Spinal cord (tissue), 10 donors: Measurements from ENCODE around the gene CTSD. TPM values are rescaled to one million over a fixed set of nuclear protein-coding genes. Genes with fewer than 3 reads are reported as not detected.

Experiments used
- DNase-seq, 6 donors: peaks; one replicate each; pipeline versions ENCODE4 v3.0.0 to v3.0.0-alpha.2; 2013 to 2015; ENCODE audit warnings: low spot score in 6 of 6, low read depth in 4 of 6
- H3K27ac ChIP-seq: one replicate; pipeline ENCODE4 v1.5.1; 2013; ENCODE audit warnings: low read depth, low read length, control low read depth
- H3K27me3 ChIP-seq: one replicate; pipeline ENCODE4 v1.6.1; 2013; ENCODE audit warnings: low read length; ENCODE audit not compliant: control insufficient read depth, insufficient read depth
- H3K36me3 ChIP-seq: one replicate; pipeline ENCODE4 v1.6.1; 2013; ENCODE audit warnings: low read length; ENCODE audit not compliant: control insufficient read depth, insufficient read depth
- H3K4me1 ChIP-seq: one replicate; pipeline ENCODE4 v1.6.1; 2013; ENCODE audit warnings: low read length; ENCODE audit not compliant: control insufficient read depth, insufficient read depth
- H3K4me3 ChIP-seq: one replicate; pipeline ENCODE4 v1.5.1; 2013; ENCODE audit warnings: low read depth, low read length, control low read depth
- H3K9me3 ChIP-seq: one replicate; pipeline ENCODE4 v1.6.1; 2013; ENCODE audit warnings: low read length; ENCODE audit not compliant: control insufficient read depth, insufficient read depth
- WGBS: methylation state at CpG from one replicate; pipeline ENCODE4 v1.1.5; 2013; ENCODE audit warnings: missing lambda C conversion rate; ENCODE audit not compliant: insufficient coverage; 5-methylcytosine and 5-hydroxymethylcytosine counted together
- polyA plus RNA-seq, 2 donors: library from polyadenylated mRNA; unstranded; fragments of 120-200 nt; gene quantifications; one replicate each; pipeline ENCODE4 v1.2.1, GENCODE V29; 2013; ENCODE audit not compliant: insufficient read length in 2 of 2
- total RNA-seq, 2 donors: library from RNA; depleted of rRNA in 1 of 2; stranded (reverse); fragments of 120-200 nt in 1 of 2; fragments of >200 nt in 1 of 2; gene quantifications; one replicate each; pipeline versions ENCODE4 v1.2.3 to v1.2.4, GENCODE V29; 2013 to 2014
- donor health status: healthy.

The CTSD gene
- total and polyA plus RNA-seq, 4 donors: 160 to 241 (median 195) TPM

DNA sequence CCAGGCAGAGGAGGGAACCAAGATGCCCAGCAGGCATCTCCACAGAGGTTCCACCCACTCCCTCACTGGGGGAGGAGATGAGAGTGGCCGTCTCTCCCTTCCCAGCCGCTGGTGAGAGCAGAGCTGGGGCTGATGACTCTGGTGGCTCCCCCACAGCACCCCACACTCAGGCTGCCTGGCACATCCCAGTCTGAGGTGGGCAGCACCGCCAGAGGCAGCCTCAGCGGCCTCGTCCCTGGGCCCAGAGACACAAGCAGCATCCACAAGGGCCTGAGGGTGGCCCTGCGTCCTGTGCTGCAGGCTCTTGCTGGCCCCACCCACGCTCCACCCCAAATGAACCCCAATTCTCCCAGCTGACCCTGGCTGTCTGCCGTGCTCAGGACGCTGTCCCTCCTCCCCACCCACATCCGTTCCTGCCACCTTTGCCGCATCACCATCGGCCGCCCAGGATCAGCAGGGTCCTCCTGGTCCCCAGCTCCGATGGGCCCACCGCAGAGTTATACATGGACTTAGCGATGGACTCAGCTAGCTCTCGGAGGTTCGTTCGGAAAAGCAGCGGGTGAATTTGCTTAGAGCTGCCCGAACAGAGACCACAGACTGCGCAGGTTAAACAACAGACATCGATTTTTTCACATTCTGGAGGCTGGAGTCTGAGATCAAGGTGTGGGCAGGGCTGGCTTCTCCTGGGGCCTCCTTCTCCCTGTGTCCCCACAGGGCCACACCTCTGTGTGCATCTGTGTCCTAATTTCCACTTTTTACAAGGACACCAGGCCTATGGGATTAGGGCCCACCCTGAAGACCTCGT is 20.2 kb upstream of the CTSD start:
- Histone ChIP-seq H3K27me3 (no peaks in the 10 kb centered on the region), H3K36me3 (no peaks in the 10 kb centered on the region), H3K4me3 (no peak overlapping the region), H3K27ac (no peak overlapping the region), H3K9me3 (peaks cover 1% of the 10 kb centered on the region), H3K4me1 (peaks cover 12% of the 10 kb centered on the region)
- no peak for DNase-seq
- WGBS: 90% methylated on average over 21 of the region's 24 CpGs

DNA sequence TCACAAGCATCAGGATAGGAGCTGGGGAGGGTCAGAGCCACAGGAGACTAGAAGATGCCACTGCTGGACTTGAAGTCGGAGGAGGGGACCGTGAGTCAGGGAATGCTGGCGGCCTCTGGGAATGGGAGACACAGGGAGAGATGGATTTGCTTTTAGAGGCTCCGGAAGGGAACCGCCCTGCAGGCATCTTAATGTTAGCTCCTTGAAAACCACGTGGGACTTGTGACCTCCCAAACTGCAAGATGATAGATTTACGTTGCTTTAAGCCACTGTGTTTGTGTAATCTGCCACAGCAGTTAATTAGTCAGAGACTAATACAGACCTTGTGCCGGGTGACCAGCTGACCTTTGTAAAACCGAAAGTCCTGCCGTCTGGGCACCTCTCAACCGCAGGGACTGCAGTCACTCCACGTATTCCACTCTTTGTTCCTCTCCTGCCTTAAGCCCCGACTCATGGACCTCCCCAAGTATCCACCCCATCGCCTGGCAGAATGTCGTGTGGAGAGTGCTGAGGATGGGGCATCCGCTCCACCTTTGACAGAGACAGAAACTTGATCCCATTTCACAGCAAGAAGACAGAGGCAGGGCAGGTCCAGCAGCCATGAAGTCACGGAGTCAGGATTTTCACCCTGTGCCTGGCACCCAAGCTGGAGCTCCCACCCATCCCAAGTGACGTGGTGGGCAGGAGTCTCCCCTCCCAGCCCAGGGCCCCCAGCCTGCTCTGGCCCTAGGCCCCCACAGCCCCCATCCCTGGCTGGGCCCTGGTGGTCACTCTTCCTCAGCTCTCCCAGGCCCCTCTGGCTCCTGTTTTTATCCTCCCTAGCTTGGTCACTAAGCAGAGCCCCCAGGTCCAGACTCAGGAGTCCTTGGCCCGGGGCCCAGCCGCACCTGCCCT is 19.4 kb upstream of the CTSD start:
- Histone ChIP-seq H3K4me3 (no peak overlapping the region), H3K4me1 (peaks cover 12% of the 10 kb centered on the region), H3K36me3 (no peaks in the 10 kb centered on the region), H3K27ac (no peak overlapping the region), H3K9me3 (no peaks in the 10 kb centered on the region), H3K27me3 (no peaks in the 10 kb centered on the region)
- DNase-seq: no peak
- WGBS: 60% methylated on average over 16 of the region's 20 CpGs

DNA sequence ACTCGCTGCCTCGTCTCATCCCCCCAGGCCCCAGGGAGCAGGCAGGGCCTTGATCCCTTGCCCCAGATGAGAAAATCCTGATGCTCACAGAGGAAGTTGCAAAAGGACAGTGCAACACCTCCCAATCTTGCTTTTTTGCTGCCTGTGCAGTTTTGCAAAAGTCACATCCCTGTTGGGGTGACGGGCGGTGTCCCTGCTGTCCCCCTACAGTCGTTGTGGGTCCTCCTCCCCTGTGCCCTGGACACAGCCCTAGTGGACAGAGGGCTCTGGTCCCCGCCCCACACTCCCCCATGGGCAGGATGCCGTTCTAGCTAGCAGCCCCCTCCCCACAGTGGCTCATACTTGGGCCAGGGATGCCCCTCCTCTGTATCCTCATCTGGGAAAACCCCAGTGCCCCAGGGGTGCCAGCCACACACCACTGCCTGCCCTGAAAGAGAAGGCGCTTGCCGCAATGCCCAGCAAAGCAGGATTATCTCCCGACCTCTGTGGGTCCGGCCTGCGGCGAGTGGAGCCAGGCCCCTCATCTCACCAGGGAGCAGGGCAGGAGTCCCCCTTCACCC is 18.4 kb upstream of the CTSD start:
- H3K9me3 ChIP-seq: no peaks in the 10 kb centered on the region
- no peak overlapping the region for H3K4me3 ChIP-seq
- WGBS: 83% methylated on average over 13 of the region's 13 CpGs
- H3K27ac ChIP-seq: no peak overlapping the region
- peaks cover 12% of the 10 kb centered on the region for H3K4me1 ChIP-seq
- DNase-seq: no peak
- no peaks in the 10 kb centered on the region for H3K36me3 ChIP-seq
- H3K27me3 ChIP-seq: no peaks in the 10 kb centered on the region

DNA sequence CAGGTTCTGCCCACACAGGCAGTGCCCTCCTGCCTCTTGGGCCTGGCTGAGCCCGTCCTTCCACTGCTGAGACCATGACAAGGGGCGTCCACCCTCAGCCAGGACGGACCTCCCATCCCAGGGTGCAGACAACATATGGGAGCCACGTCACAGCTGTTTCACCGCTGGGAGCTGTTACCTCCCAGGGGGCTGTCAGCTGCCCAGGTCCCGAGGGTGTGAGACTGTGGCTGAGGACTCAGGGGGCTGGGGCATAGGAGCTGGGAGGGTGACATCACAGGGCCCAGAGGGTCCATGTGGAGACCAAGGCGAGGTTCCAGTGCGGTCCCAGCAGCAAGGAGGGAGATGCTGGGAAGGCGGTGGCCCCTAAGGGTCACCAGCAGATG is 17.9 kb upstream of the CTSD start:
- peaks cover 12% of the 10 kb centered on the region for H3K4me1 ChIP-seq
- H3K27ac ChIP-seq: no peak overlapping the region
- H3K4me3 ChIP-seq: no peak overlapping the region
- H3K27me3 ChIP-seq: no peaks in the 10 kb centered on the region
- no peaks in the 10 kb centered on the region for H3K9me3 ChIP-seq
- 71% methylated on average over 9 of the region's 9 CpGs for WGBS
- H3K36me3 ChIP-seq: no peaks in the 10 kb centered on the region
- DNase-seq: no peak

DNA sequence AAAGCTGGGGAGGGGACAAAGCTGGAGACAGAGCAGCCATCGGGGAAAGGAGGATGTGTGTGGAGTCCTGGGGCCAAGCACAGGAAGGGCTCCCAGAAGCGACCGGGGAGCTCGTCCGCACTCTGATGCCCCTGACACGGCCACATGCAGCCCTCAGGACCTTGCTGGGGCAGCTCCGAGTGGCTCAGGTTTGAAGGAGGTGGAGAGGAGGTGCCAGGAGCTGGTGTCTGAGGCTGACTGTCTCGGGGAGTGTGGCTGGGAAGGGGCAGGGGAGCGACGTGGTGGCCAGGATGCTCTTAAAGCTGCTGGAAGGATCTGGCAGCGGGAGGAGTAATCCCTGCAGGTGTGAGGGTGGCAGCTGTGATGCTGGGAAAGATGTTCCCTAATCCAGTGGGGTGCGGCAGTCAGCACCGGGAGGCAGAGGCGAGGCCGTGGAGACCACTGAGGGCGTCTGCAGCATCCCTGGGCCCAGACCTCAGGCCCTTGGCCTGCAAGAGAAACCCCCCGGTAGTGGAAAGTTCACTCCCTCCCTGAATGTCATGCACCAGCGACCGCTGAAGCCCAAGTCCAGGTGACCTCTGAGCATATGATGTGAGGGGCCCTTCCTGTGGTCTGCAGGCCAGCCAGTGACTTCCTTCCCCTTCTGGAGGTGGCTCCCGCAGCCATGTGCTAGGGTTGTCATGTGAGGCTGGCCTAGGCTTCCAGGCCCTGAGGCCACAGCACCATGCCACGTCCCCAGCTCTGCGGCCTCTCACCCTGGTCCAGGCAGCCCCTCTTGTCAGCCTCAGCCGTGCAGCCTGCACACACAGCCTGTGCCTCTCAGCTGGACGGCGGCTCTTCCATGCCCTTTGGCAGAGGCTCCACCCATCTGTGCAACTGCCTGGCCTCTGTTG is 17.2 kb upstream of the CTSD start:
- no peak for DNase-seq
- Histone ChIP-seq H3K4me1 (peaks cover 12% of the 10 kb centered on the region), H3K27me3 (no peaks in the 10 kb centered on the region), H3K4me3 (no peak overlapping the region), H3K36me3 (no peaks in the 10 kb centered on the region), H3K9me3 (no peaks in the 10 kb centered on the region), H3K27ac (no peak overlapping the region)
- WGBS: 70% methylated on average over 25 of the region's 25 CpGs

DNA sequence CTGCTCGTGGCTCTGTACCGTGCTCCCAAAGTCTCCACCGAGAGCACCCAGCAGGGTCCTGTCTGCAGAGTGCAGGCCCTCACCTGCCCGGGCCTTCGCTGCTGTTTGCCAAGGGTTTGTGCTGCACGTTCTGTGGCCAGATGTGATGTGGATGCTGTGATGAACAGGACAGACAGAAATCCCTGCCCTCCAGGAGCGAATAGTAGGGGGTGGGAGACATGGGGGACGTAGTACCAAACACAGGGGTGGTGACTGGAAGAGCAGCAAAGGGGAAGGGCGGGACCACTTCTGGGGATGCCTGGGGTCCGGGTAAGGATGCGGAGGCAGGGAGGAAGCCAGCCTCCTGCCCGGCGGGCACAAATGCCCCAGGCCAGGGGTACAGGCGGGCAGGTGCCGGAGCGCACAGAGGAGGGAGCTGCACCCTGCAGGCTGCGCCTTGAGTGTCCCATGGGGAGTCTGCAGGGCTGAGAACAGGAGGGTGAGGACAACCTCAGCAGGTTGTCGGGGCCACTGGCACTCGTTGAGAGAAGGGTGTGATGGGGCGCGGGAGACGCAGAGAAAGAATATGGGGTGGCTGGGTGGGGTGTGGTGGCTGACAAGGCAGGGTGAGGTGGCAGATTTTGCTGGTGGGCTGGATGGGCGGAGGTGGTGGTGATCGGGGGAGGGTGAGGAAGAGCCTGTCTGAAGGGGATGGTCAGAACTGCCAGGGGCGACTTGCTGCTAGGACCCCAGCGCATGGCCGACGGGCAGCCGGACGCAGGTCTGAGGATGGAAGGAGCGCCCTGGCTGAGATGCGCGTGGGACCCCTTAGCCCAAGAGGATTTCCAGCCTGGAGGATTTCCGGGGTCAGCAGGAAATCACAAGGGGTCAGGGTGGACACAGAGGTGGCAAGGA is 16.3 kb upstream of the CTSD start:
- Histone ChIP-seq H3K27me3 (no peaks in the 10 kb centered on the region), H3K27ac (no peak overlapping the region), H3K9me3 (no peaks in the 10 kb centered on the region), H3K4me1 (peaks cover 12% of the 10 kb centered on the region), H3K4me3 (no peak overlapping the region), H3K36me3 (no peaks in the 10 kb centered on the region)
- 85% methylated on average over 34 of the region's 34 CpGs for WGBS
- no peak for DNase-seq

DNA sequence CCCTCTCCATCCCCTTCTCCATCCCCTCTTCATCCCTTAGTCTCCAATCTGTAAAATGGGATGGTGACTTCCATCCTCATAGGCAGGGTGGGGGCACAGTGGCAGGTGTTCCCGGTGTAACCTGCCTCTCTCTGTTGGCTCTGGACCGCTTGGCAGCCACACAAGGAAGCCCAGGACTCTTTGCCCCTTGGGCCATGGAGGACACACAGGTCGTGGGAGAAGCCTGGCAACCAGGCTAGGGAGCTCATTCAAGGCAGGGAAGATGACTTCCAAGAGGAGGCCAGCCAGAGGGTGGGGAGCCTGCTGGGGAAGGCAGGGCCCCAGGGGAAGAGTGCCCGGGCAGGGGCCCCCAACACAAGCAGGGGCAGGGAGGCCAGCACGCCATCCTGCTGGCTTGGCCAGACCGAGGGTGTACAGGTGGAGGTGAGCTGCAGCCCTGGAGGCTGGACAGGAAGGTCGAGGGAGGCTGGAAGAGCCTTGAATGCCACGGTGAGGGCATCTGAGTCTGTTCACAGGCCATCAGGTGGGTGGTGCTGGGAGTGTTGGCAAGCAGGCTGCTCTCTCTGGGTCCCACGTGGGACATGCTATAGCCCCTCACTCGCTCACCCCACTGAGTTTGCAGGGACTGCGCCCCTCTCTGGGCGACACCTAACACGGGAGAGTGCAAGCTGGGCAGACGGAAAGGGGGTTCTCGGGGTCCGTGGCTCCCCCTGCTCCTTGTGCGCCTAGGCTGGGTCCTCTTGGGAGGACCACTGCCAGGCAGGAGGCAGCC is 15.5 kb upstream of the CTSD start:
- WGBS: 81% methylated on average over 17 of the region's 17 CpGs
- DNase-seq: no peak
- Histone ChIP-seq H3K27ac (no peak overlapping the region), H3K9me3 (no peaks in the 10 kb centered on the region), H3K4me1 (peaks cover 12% of the 10 kb centered on the region), H3K36me3 (no peaks in the 10 kb centered on the region), H3K4me3 (no peak overlapping the region), H3K27me3 (no peaks in the 10 kb centered on the region)
